Activated CD8-positive, alpha-beta T cell treated with anti-CD3 and anti-CD28 coated beads for 36 hours (primary cell): ENCODE measurements around the gene BCDIN3D. TPM values are rescaled to one million over a fixed set of nuclear protein-coding genes. Genes with fewer than 3 reads are reported as not detected.
"Not testable (repeated sequence)": the region's sequence is repeated elsewhere in the genome, so short reads cannot be mapped to it uniquely, and the experiment has no call there.

ENCODE experiments used
- ATAC-seq: fragments of 200-7000 bp; cut with Tn5 transposase; one replicate; pipeline ENCODE4 v1.10.0; 2021; ENCODE audit warnings: mild to moderate bottlenecking, moderate library complexity
- CTCF ChIA-PET: fragments of 350-600 bp; sonication (Branson Sonifier 250); formaldehyde crosslinking; loops from one replicate; lab custom pipeline; 2021; ENCODE audit warnings: antibody characterized with exemption; lab: Charles Lee
- POLR2A ChIA-PET: fragments of 350-600 bp; sonication (Branson Sonifier 250); formaldehyde crosslinking; loops from one replicate; lab custom pipeline; 2021; ENCODE audit warnings: antibody characterized with exemption; lab: Charles Lee
- DNase-seq: peaks from one replicate; pipeline ENCODE4 v3.0.0-alpha.2; 2020
- H3K27ac Mint-ChIP-seq: one replicate; pipeline ENCODE4 v1.8.0; 2021; ENCODE audit warnings: mild to moderate bottlenecking, mixed read lengths
- H3K27me3 Mint-ChIP-seq: one replicate; pipeline ENCODE4 v1.8.0; 2021; ENCODE audit warnings: mixed read lengths
- H3K36me3 Mint-ChIP-seq: one replicate; pipeline ENCODE4 v1.8.0; 2021; ENCODE audit warnings: low read depth, mixed read lengths
- H3K4me1 Mint-ChIP-seq: one replicate; pipeline ENCODE4 v1.8.0; 2021; ENCODE audit warnings: low read depth, mixed read lengths
- H3K4me3 Mint-ChIP-seq: one replicate; pipeline ENCODE4 v1.8.0; 2021; ENCODE audit warnings: mild to moderate bottlenecking, moderate library complexity, mixed read lengths
- H3K9me3 Mint-ChIP-seq: one replicate; pipeline ENCODE4 v1.8.0; 2021; ENCODE audit warnings: mixed read lengths
- CTCF ChIP-seq: fragments of 200-600 bp; IDR thresholded peaks from one replicate; pipeline ENCODE4 v1.8.0; 2022; ENCODE audit warnings: antibody characterized with exemption, mild to moderate bottlenecking
- intact Hi-C: fragments of 100-400 bp; cut with micrococcal nuclease; formaldehyde crosslinking; loops from one replicate; pipeline ENCODE4 v1.10.0; 2022
- total RNA-seq, 2 experiments: library from RNA; stranded (reverse); gene quantifications; one replicate each; pipeline ENCODE4 v1.2.3, GENCODE V29; 2021

The BCDIN3D gene
- total RNA-seq, 2 experiments from 2014 or later: 5.0 to 5.3 TPM

- CTCF ChIA-PET: interaction anchor here (0.9 to 4.3 kb wide), 8 partner anchors 9 to 123 kb away, joined by 3 to 19 read pairs (median 5); partner anchors contain the start of genes BCDIN3D and TMBIM6
- DNase-seq (no peak), ATAC-seq (no peak)
- POLR2A ChIA-PET: interaction anchor here (1.0 kb wide), 2 partner anchors 95 to 115 kb away, joined by 3 read pairs; no protein-coding TSS in a partner anchor
- TF ChIP-seq CTCF: no peak
- Mint-ChIP-seq H3K27me3 (peaks cover 3% of the 10 kb centered on the region), H3K36me3 (no peaks in the 10 kb centered on the region), H3K4me3 (no peak overlapping the region), H3K9me3 (no peaks in the 10 kb centered on the region), H3K27ac (no peak overlapping the region), H3K4me1 (no peaks in the 10 kb centered on the region)
- intact Hi-C loops: no loop called here
Observed at GRCh38 chr12:49863946-49864797, 21.3 kb upstream of the BCDIN3D start.

- intact Hi-C loops, ATAC-seq: not testable (repeated sequence)
Observed at GRCh38 chr12:49860921-49861320, 18.0 kb upstream of the BCDIN3D start.

GRCh38 chr12:49855890-49856289 is 13.0 kb upstream of the BCDIN3D start:
- intact Hi-C loops, H3K9me3 Mint-ChIP-seq, H3K36me3 Mint-ChIP-seq, H3K4me1 Mint-ChIP-seq, H3K27me3 Mint-ChIP-seq, ATAC-seq, H3K27ac Mint-ChIP-seq, H3K4me3 Mint-ChIP-seq, DNase-seq: not testable (repeated sequence)
- POLR2A ChIA-PET: interaction anchor here (0.7 kb wide), 1 partner anchor 67 kb away, joined by 3 read pairs; no protein-coding TSS in a partner anchor
- CTCF ChIA-PET: interaction anchor here (1.3 to 2.4 kb wide), 2 partner anchors 11 to 111 kb away, joined by 4 to 9 read pairs; no protein-coding TSS in a partner anchor

More at GRCh38 chr12:49860921-49861320, 18.0 kb upstream of the BCDIN3D start:
- POLR2A ChIA-PET, H3K4me3 Mint-ChIP-seq, H3K9me3 Mint-ChIP-seq, H3K36me3 Mint-ChIP-seq, DNase-seq, CTCF ChIA-PET, H3K4me1 Mint-ChIP-seq, H3K27ac Mint-ChIP-seq, H3K27me3 Mint-ChIP-seq: not testable (repeated sequence)

- ChIA-PET CTCF (interaction anchor here (0.8 to 1.3 kb wide), 3 partner anchors 12 to 112 kb away, joined by 3 to 4 read pairs (median 3); no protein-coding TSS in a partner anchor), POLR2A (interaction anchor here (0.7 to 1.2 kb wide), 2 partner anchors 12 to 68 kb away, joined by 3 to 4 read pairs; partner anchors contain the start of gene BCDIN3D)
- H3K27ac Mint-ChIP-seq: no peak overlapping the region
- no peak for ATAC-seq
- no peaks in the 10 kb centered on the region for H3K36me3 Mint-ChIP-seq
- no peaks in the 10 kb centered on the region for H3K9me3 Mint-ChIP-seq
- no peak for DNase-seq
- intact Hi-C loops: no loop called here
- peaks cover 3% of the 10 kb centered on the region for H3K27me3 Mint-ChIP-seq
- TF ChIP-seq CTCF: no peak
- no peaks in the 10 kb centered on the region for H3K4me1 Mint-ChIP-seq
- no peak overlapping the region for H3K4me3 Mint-ChIP-seq
Observed at GRCh38 chr12:49854976-49855375, 12.1 kb upstream of the BCDIN3D start.

- TF ChIP-seq CTCF: no peak
- H3K4me1 Mint-ChIP-seq: no peaks in the 10 kb centered on the region
- intact Hi-C loops: no loop called here
- no peak for ATAC-seq
- CTCF ChIA-PET: no interaction called here
- DNase-seq: no peak
- POLR2A ChIA-PET: no interaction called here
- no peak overlapping the region for H3K4me3 Mint-ChIP-seq
- H3K9me3 Mint-ChIP-seq: no peaks in the 10 kb centered on the region
- no peaks in the 10 kb centered on the region for H3K36me3 Mint-ChIP-seq
- no peaks in the 10 kb centered on the region for H3K27me3 Mint-ChIP-seq
- H3K27ac Mint-ChIP-seq: no peak overlapping the region
Observed at GRCh38 chr12:49853671-49854070, 10.8 kb upstream of the BCDIN3D start.
